Activated naive CD4-positive, alpha-beta T cell treated with anti-CD3 and anti-CD28 coated beads, Interleukin-2, amount 50 U/mL, for 72 hours (primary cell): ENCODE results near the gene OR1K1. TPM values are rescaled to one million over a fixed set of nuclear protein-coding genes. Genes with fewer than 3 reads are reported as not detected.
"Not testable (repeated sequence)": the region's sequence is repeated elsewhere in the genome, so short reads cannot be mapped to it uniquely, and the experiment has no call there.

Source experiments
- ATAC-seq, 2 donors: fragments of 150-1000 bp; cut with Tn5 transposase; 2 replicates each; pipeline ENCODE4 v1.10.0; 2021; ENCODE audit warnings: mild to moderate bottlenecking in 2 of 2, moderate library complexity in 2 of 2
- DNase-seq, 2 donors: peaks; one replicate each; pipeline ENCODE4 v3.0.0; 2021 to 2022; ENCODE audit warnings: low spot score in 2 of 2
- H3K27ac Mint-ChIP-seq, 2 donors: one replicate each; pipeline ENCODE4 v1.8.0; 2022; ENCODE audit warnings: mild to moderate bottlenecking in 2 of 2, mixed read lengths in 2 of 2
- H3K36me3 Mint-ChIP-seq, 2 donors: one replicate each; pipeline ENCODE4 v1.8.0; 2022; ENCODE audit warnings: mixed read lengths in 2 of 2
- H3K9me3 Mint-ChIP-seq, 2 donors: one replicate each; pipeline ENCODE4 v1.8.0; 2022; ENCODE audit warnings: mixed read lengths in 2 of 2
- total RNA-seq, 2 donors: library from RNA; stranded (reverse); gene quantifications; one replicate each; pipeline ENCODE4 v1.2.3, GENCODE V29; 2022

OR1K1 gene
- total RNA-seq, 2 donors from 2014 or later: not detected

- DNase-seq (no peak), ATAC-seq (no peak)
- Mint-ChIP-seq H3K9me3 (no peaks in the 10 kb centered on the region), H3K27ac (peak overlapping the region in 1 of 2 donors; percentile 55), H3K36me3 (peaks cover 0 to 11% of the 10 kb centered on the region in 2 donors)
Measured at GRCh38 chr9:122832194-122832593, 32.3 kb downstream of the OR1K1 start.

DNA sequence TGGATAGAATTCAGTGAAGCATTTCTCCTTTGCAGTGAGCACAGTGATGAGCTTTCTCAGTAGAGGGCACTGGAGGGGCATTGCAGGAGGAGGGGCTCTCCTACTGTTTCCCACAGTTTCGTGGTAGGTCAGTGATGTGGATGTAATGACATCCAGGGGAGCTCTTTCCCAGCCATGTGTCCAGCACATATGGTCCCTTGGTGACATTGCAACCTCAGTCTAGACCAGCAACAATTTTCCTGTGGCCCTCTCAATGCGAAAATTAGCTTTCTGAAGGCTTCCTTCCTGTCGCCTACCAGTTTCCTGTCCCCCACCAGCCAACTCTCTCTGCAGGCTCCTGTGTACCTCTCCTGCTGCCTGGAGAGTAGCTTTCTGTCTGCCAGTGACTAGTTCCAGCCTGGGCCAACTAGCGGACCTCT, 35.4 kb downstream of the OR1K1 start:
- H3K27ac Mint-ChIP-seq: peak overlapping the region; percentile 65 to 91
- peak; percentile 53 to 60 for ATAC-seq
- no peak for DNase-seq
- H3K9me3 Mint-ChIP-seq: peaks cover 0 to 6% of the 10 kb centered on the region in 2 donors
- H3K36me3 Mint-ChIP-seq: no peaks in the 10 kb centered on the region

GRCh38 chr9:122837266-122837850, 37.4 kb downstream of the OR1K1 start:
- H3K9me3 Mint-ChIP-seq: peaks cover 0 to 6% of the 10 kb centered on the region in 2 donors
- no peaks in the 10 kb centered on the region for H3K36me3 Mint-ChIP-seq
- no peak for ATAC-seq
- no peak overlapping the region for H3K27ac Mint-ChIP-seq
- DNase-seq: no peak

DNA sequence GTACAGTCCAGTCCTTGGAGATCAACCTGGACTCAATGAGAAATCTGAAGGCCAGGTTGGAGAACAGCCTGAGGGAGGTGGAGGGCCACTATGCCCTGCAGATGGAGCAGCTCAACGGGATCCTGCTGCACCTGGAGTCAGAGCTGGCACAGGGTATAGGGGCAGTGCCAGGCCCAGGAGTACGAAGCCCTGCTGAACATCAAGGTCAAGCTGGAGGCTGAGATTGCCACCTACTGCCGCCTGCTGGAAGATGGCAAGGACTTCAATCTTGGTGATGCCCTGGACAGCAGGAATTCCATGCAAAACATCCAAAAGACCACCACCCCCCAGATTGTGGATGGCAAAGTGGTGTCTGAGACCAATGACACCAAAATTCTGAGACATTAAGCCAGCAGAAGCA, 38.5 kb downstream of the OR1K1 start:
- H3K27ac Mint-ChIP-seq, ATAC-seq, DNase-seq, H3K36me3 Mint-ChIP-seq: not testable (repeated sequence)
- H3K9me3 Mint-ChIP-seq: peaks cover 7 to 11% of the 10 kb centered on the region in 2 donors

- DNase-seq (no peak), ATAC-seq (no peak)
- no peak overlapping the region for H3K27ac Mint-ChIP-seq
- H3K36me3 Mint-ChIP-seq: peaks cover 5 to 19% of the 10 kb centered on the region in 2 donors
- H3K9me3 Mint-ChIP-seq: peaks cover 7 to 11% of the 10 kb centered on the region in 2 donors
Measured at GRCh38 chr9:122841501-122841900, 41.6 kb downstream of the OR1K1 start.

DNA sequence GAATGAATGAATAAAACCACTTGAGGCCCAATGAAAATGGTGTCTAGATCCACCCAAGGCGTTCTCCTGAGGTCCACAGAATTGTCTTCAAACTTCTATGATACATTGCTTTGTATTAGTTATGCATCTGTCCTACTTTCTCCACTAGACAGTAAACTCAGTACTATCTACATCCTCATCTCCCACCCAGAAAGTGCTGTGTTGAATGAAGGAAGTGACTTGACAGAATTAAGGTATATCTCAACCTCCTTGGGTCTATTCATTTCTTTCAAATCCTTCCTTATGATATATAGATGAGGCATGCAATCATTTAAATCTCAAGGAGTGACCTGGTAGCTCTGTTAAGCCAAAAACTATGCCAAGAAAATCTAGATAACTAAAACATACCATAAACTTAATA, 44.2 kb downstream of the OR1K1 start:
- Mint-ChIP-seq H3K9me3 (peaks cover 7 to 11% of the 10 kb centered on the region in 2 donors), H3K27ac (peak overlapping the region in 1 of 2 donors; percentile 38), H3K36me3 (peaks cover 5 to 29% of the 10 kb centered on the region in 2 donors)
- no peak for DNase-seq
- ATAC-seq: no peak

GRCh38 chr9:122845116-122845515, 45.2 kb downstream of the OR1K1 start:
- DNase-seq: no peak
- Mint-ChIP-seq H3K36me3 (peaks cover 5 to 29% of the 10 kb centered on the region in 2 donors), H3K27ac (no peak overlapping the region), H3K9me3 (peaks cover 6 to 7% of the 10 kb centered on the region in 2 donors)
- ATAC-seq: no peak

DNA sequence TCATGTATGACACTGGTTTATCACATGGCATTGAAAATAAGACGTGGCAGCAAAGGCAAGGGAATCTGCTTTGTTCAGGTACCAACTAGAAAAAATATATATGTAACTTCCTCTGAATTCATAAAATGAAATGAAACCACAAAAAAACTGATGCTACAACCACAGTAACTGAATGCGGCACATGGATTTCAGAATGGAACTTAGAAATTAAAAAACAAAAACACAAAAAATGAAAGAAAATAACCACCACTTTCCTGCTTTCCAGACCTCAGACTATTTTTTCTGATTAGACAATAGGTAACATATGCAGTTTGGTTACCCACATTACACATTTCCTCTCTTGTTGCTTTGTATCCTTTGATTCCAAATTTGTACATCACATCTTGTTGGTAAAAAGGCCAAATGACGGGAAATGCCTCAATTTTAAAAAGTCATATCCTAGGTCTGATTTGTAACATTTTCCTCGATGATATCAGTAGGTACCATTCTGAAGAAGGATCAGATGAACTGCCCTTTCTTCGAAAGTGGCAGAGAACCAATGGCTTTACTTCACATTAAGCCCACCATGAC, 46.5 kb downstream of the OR1K1 start:
- ATAC-seq: peak; percentile 56 to 86
- no peak for DNase-seq
- Mint-ChIP-seq H3K9me3 (peaks cover 5 to 7% of the 10 kb centered on the region in 2 donors), H3K36me3 (peaks cover 12 to 41% of the 10 kb centered on the region in 2 donors), H3K27ac (peak overlapping the region; percentile 69 to 98)

DNA sequence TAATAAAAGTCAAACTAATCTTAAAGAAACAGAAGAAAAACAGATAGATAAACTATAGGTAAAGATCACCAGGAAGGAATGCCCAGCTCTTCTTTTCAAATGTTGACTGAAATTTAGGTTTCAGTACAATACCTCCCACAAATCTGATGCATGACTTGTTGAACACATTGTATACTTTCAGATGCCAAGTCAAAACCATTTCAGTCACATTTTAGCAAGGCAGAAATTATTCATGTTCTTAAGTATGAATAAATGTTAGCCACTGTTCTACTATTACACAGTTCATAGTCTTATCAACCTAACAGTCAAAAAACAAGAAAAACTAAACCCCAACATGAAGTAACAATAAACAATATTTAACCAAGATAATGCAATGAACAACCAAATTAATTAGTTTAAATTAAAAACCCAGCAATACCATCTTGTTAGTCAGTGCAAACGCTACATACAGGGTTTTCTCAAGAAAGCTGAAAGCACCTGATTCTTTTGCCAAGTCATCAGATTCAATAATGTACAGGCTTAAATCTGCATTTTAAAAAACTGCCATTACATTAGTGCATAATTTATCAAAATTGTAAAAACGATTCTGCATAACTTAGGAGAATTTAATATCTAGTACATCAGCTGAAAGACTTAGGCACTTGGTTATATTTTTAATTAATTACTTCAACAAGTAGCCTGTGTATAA, 48.5 kb downstream of the OR1K1 start:
- DNase-seq (no peak), ATAC-seq (peak in 1 of 2 donors; percentile 66)
- H3K36me3 Mint-ChIP-seq: peaks cover 12 to 37% of the 10 kb centered on the region in 2 donors
- H3K9me3 Mint-ChIP-seq: no peaks in the 10 kb centered on the region
- peak overlapping the region in 1 of 2 donors; percentile 62 for H3K27ac Mint-ChIP-seq

Other genes starting within 250 kb of the OR1K1 start
- not detected for gene OR1N2, start 247.0 kb upstream of the OR1K1 start, total RNA-seq
- not detected for gene OR1L8, start 216.7 kb upstream of the OR1K1 start, total RNA-seq
- gene OR1Q1, start 185.4 kb upstream of the OR1K1 start, total RNA-seq: under 1 TPM in 1 of 2 donors, not detected in 1; 0.35 TPM
- not detected for gene OR1B1, start 142.5 kb upstream of the OR1K1 start, total RNA-seq
- not detected for gene OR1L1, start 138.4 kb upstream of the OR1K1 start, total RNA-seq
- gene OR1L3, start 125.0 kb upstream of the OR1K1 start, total RNA-seq: not detected
- gene OR1L4, start 76.1 kb upstream of the OR1K1 start, total RNA-seq: not detected
- gene OR1L6, start 57.8 kb upstream of the OR1K1 start, total RNA-seq: not detected
- gene OR5C1, start 11.2 kb upstream of the OR1K1 start, total RNA-seq: not detected
- 10 to 100 TPM; 19.1 to 28.5 TPM for gene PDCL, start 28.5 kb downstream of the OR1K1 start, total RNA-seq
- gene RC3H2, start 105.2 kb downstream of the OR1K1 start, total RNA-seq: 10 to 100 TPM; 30.5 to 38.6 TPM
- 10 to 100 TPM in 1 of 2 donors, 1 to 10 TPM in 1; 8.2 to 18.7 TPM for gene ZBTB6, start 113.2 kb downstream of the OR1K1 start, total RNA-seq
- 1 to 10 TPM; 6.6 to 7.7 TPM for gene ZBTB26, start 131.4 kb downstream of the OR1K1 start, total RNA-seq
- 10 to 100 TPM; 35.6 to 44.2 TPM for gene RABGAP1, start 140.9 kb downstream of the OR1K1 start, total RNA-seq
- gene GPR21, start 233.5 kb downstream of the OR1K1 start, total RNA-seq: 1 to 10 TPM in 1 of 2 donors, under 1 TPM in 1; 0.23 to 1.7 TPM